Mesendoderm (in vitro differentiated cells): Measurements from ENCODE around the gene AGER.
A peak's percentile ranks its signal among the peaks of the same experiment; 100 is the strongest.

Experiments
- DNase-seq: peaks from one replicate; pipeline ENCODE4 v3.0.0; 2013
- H2AK5ac ChIP-seq: 2 replicates; pipeline ENCODE4 v1.6.1; 2013; ENCODE audit warnings: low read length, inconsistent platforms
- H2BK120ac ChIP-seq: 2 replicates; pipeline ENCODE4 v1.6.1; 2013; ENCODE audit warnings: low read depth, mild to moderate bottlenecking, low read length, moderate library complexity, mixed read lengths
- H2BK15ac ChIP-seq: replicated peaks from 2 replicates; pipeline ENCODE4 v1.6.1; 2013; ENCODE audit warnings: low read depth, mild to moderate bottlenecking, moderate library complexity
- H2BK5ac ChIP-seq: 2 replicates; pipeline ENCODE4 v1.6.1; 2013; ENCODE audit warnings: low read length, inconsistent platforms
- H3K18ac ChIP-seq: 2 replicates; pipeline ENCODE4 v1.6.1; 2013; ENCODE audit warnings: mild to moderate bottlenecking, low read length, mixed read lengths
- H3K23ac ChIP-seq: one replicate; pipeline ENCODE4 v1.6.1; 2013; ENCODE audit warnings: low read length
- H3K27ac ChIP-seq: 2 replicates; pipeline ENCODE4 v1.5.1; 2013; ENCODE audit warnings: low read depth, mild to moderate bottlenecking, inconsistent platforms, low read length, moderate library complexity
- H3K27me3 ChIP-seq: 2 replicates; pipeline ENCODE4 v1.6.1; 2013; ENCODE audit warnings: low read length, control low read depth, mild to moderate bottlenecking, inconsistent platforms; ENCODE audit not compliant: insufficient read depth, poor library complexity
- H3K36me3 ChIP-seq: 2 replicates; pipeline ENCODE4 v1.6.1; 2013; ENCODE audit warnings: low read length, inconsistent platforms; ENCODE audit not compliant: control insufficient read depth, insufficient read depth
- H3K4ac ChIP-seq: one replicate; pipeline ENCODE4 v1.6.1; 2013; ENCODE audit warnings: low read depth, mild to moderate bottlenecking, low read length, moderate library complexity
- H3K4me1 ChIP-seq: 2 replicates; pipeline ENCODE4 v1.6.1; 2013; ENCODE audit warnings: low read depth, low read length, inconsistent platforms; ENCODE audit not compliant: control insufficient read depth
- H3K4me2 ChIP-seq: 2 replicates; pipeline ENCODE4 v1.6.1; 2013; ENCODE audit warnings: low read length
- H3K4me3 ChIP-seq: 2 replicates; pipeline ENCODE4 v1.5.1; 2013; ENCODE audit warnings: mild to moderate bottlenecking, low read length
- H3K56ac ChIP-seq: one replicate; pipeline ENCODE4 v1.6.1; 2013; ENCODE audit warnings: low read length
- H3K79me1 ChIP-seq: 2 replicates; pipeline ENCODE4 v1.6.1; 2013; ENCODE audit warnings: low read length, inconsistent platforms
- H3K79me2 ChIP-seq: 2 replicates; pipeline ENCODE4 v1.6.1; 2013; ENCODE audit warnings: mild to moderate bottlenecking, low read length; ENCODE audit not compliant: control insufficient read depth, insufficient read depth
- H3K9ac ChIP-seq: 2 replicates; pipeline ENCODE4 v1.6.1; 2013; ENCODE audit warnings: low read length, inconsistent platforms
- H4K5ac ChIP-seq: one replicate; pipeline ENCODE4 v1.6.1; 2013; ENCODE audit warnings: low read length
- H4K8ac ChIP-seq: one replicate; pipeline ENCODE4 v1.6.1; 2013; ENCODE audit warnings: low read depth, mild to moderate bottlenecking, control low read depth, low read length, moderate library complexity
- WGBS: extraction: QIAGEN DNeasy Blood & Tissue Kit; methylation state at CpG from one replicate; pipeline ENCODE4 v1.1.7; 2013; ENCODE audit warnings: low lambda C conversion rate, missing lambda C conversion rate; ENCODE audit not compliant: insufficient coverage; ENCODE audit errors: extremely low coverage; 5-methylcytosine and 5-hydroxymethylcytosine counted together

AGER gene

DNA sequence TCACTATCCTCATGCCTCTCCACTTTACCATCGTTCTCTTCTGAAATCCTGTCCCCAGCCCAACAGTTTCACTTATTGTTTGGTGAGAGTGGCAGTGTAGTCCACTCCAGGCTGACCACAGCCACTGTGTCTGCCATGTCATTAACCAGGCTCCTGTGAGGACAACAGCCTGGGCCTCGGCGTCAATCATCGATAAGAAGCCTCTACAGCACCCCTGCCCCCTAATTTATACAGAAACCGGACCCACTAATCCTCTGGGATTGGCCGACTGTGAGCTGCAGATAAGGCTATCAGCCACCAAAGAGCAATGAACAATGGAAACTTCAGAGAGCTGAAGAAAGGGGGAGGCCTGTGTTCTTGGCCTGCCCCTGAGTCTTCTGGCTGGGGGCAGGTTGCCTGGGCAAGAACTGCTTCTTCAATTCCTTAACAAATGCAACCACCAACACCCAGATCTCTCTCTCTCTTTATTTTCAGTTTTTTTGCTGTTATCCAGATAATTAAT, 16.2 kb downstream of the AGER start:
- Histone ChIP-seq H3K56ac (peak overlapping the region; percentile 56), H3K4me3 (no peak overlapping the region), H3K23ac (no peak overlapping the region), H3K27ac (peak overlapping the region; percentile 73), H2BK5ac (peak overlapping the region; percentile 30), H2BK120ac (no peak overlapping the region), H2BK15ac (no peak overlapping the region), H4K5ac (no peak overlapping the region), H4K8ac (no peak overlapping the region), H3K79me1 (peaks cover 6% of the 10 kb centered on the region), H2AK5ac (no peak overlapping the region), H3K4ac (no peak overlapping the region), H3K18ac (no peak overlapping the region), H3K4me2 (no peak overlapping the region), H3K27me3 (no peaks in the 10 kb centered on the region), H3K36me3 (peaks cover 2% of the 10 kb centered on the region), H3K9ac (no peak overlapping the region), H3K4me1 (peaks cover 1% of the 10 kb centered on the region), H3K79me2 (peaks cover 3% of the 10 kb centered on the region)
- peak; percentile 73 for DNase-seq
- no CpG with 5 or more reads among the region's 6 CpGs for WGBS

GRCh38 chr6:32167154-32167760, 16.8 kb downstream of the AGER start:
- no peak overlapping the region for H2AK5ac ChIP-seq
- peak overlapping the region; percentile 73 for H3K27ac ChIP-seq
- no peaks in the 10 kb centered on the region for H3K4me1 ChIP-seq
- peaks cover 2% of the 10 kb centered on the region for H3K36me3 ChIP-seq
- peak overlapping the region; percentile 89 for H3K23ac ChIP-seq
- no peak overlapping the region for H3K9ac ChIP-seq
- no peak overlapping the region for H3K4me2 ChIP-seq
- no CpG with 5 or more reads among the region's 32 CpGs for WGBS
- H3K27me3 ChIP-seq: no peaks in the 10 kb centered on the region
- H2BK120ac ChIP-seq: no peak overlapping the region
- H3K56ac ChIP-seq: peak overlapping the region; percentile 56
- no peaks in the 10 kb centered on the region for H3K79me2 ChIP-seq
- peaks cover 3% of the 10 kb centered on the region for H3K79me1 ChIP-seq
- H3K4ac ChIP-seq: no peak overlapping the region
- no peak overlapping the region for H2BK15ac ChIP-seq
- H3K4me3 ChIP-seq: no peak overlapping the region
- no peak for DNase-seq
- no peak overlapping the region for H3K18ac ChIP-seq
- no peak overlapping the region for H4K8ac ChIP-seq
- H4K5ac ChIP-seq: no peak overlapping the region
- H2BK5ac ChIP-seq: peak overlapping the region; percentile 30

GRCh38 chr6:32166411-32167061, 17.5 kb downstream of the AGER start:
- no peak overlapping the region for H4K5ac ChIP-seq
- H3K56ac ChIP-seq: peak overlapping the region; percentile 42
- H3K36me3 ChIP-seq: peaks cover 2% of the 10 kb centered on the region
- no peak overlapping the region for H3K4me3 ChIP-seq
- no peak overlapping the region for H3K23ac ChIP-seq
- no peak overlapping the region for H3K4me2 ChIP-seq
- no peak overlapping the region for H2BK120ac ChIP-seq
- H3K4ac ChIP-seq: no peak overlapping the region
- no peak overlapping the region for H4K8ac ChIP-seq
- H3K27ac ChIP-seq: no peak overlapping the region
- H3K79me2 ChIP-seq: no peaks in the 10 kb centered on the region
- DNase-seq: peak; percentile 82
- peaks cover 3% of the 10 kb centered on the region for H3K79me1 ChIP-seq
- no peaks in the 10 kb centered on the region for H3K4me1 ChIP-seq
- H2BK5ac ChIP-seq: no peak overlapping the region
- H3K27me3 ChIP-seq: no peaks in the 10 kb centered on the region
- no peak overlapping the region for H3K18ac ChIP-seq
- no peak overlapping the region for H2BK15ac ChIP-seq
- no CpG with 5 or more reads among the region's 30 CpGs for WGBS
- no peak overlapping the region for H2AK5ac ChIP-seq
- H3K9ac ChIP-seq: no peak overlapping the region

- H3K9ac ChIP-seq: no peak within 1 kb of the TSS
- no peak within 1 kb of the TSS for H3K56ac ChIP-seq
- no peaks in the 10 kb centered on the region for H3K79me2 ChIP-seq
- no peaks in the 10 kb centered on the region for H3K36me3 ChIP-seq
- H3K4me1 ChIP-seq: no peaks in the 10 kb centered on the region
- no peak for DNase-seq
- H2AK5ac ChIP-seq: no peak within 1 kb of the TSS
- H2BK15ac ChIP-seq: no peak within 1 kb of the TSS
- H3K27ac ChIP-seq: peak within 1 kb of the TSS; percentile 46
- no peak within 1 kb of the TSS for H3K4me3 ChIP-seq
- H3K27me3 ChIP-seq: no peaks in the 10 kb centered on the region
- no peak within 1 kb of the TSS for H2BK5ac ChIP-seq
- H3K18ac ChIP-seq: no peak within 1 kb of the TSS
- H3K4me2 ChIP-seq: no peak within 1 kb of the TSS
- H2BK120ac ChIP-seq: no peak within 1 kb of the TSS
- no peak within 1 kb of the TSS for H3K23ac ChIP-seq
- H3K4ac ChIP-seq: no peak within 1 kb of the TSS
- H4K5ac ChIP-seq: no peak within 1 kb of the TSS
- H3K79me1 ChIP-seq: no peaks in the 10 kb centered on the region
- H4K8ac ChIP-seq: no peak within 1 kb of the TSS
Measured at GRCh38 chr6:32164295-32164694, 19.8 kb downstream of the AGER start, which contains the start of gene EGFL8. Gene EGFL8 (plus strand): TSS chr6:32164595. CDS start chr6:32166166, 1,571 bp downstream.

GRCh38 chr6:32163559-32164258, 20.3 kb downstream of the AGER start:
- Histone ChIP-seq H3K56ac (no peak overlapping the region), H4K5ac (no peak overlapping the region), H3K9ac (no peak overlapping the region), H3K4ac (no peak overlapping the region), H3K79me1 (no peaks in the 10 kb centered on the region), H2AK5ac (no peak overlapping the region), H3K27me3 (no peaks in the 10 kb centered on the region), H3K23ac (no peak overlapping the region), H3K4me3 (no peak overlapping the region), H3K18ac (no peak overlapping the region), H2BK120ac (no peak overlapping the region), H3K36me3 (no peaks in the 10 kb centered on the region), H2BK5ac (no peak overlapping the region), H3K79me2 (no peaks in the 10 kb centered on the region), H2BK15ac (no peak overlapping the region), H3K27ac (peak overlapping the region; percentile 46), H3K4me2 (no peak overlapping the region), H3K4me1 (no peaks in the 10 kb centered on the region), H4K8ac (no peak overlapping the region)
- no CpG with 5 or more reads among the region's 7 CpGs for WGBS
- DNase-seq: no peak
